DND-41 (cell line): ENCODE results near the gene SELENON.

Experiments
- ATAC-seq: fragments of 200-7000 bp; cut with Tn5 transposase; 3 replicates; pipeline ENCODE4 v1.9.1; 2021; ENCODE audit warnings: low read depth; ENCODE audit not compliant: insufficient read depth
- DNase-seq: peaks from one replicate; pipeline ENCODE4 v3.0.0-alpha.2; 2020
- H2AFZ ChIP-seq: 2 replicates; pipeline ENCODE4 v1.6.0; 2012; ENCODE audit warnings: low read depth, low read length
- H3K27ac ChIP-seq: 2 replicates; pipeline ENCODE4 v1.5.1; 2012; ENCODE audit warnings: low read length, inconsistent platforms
- H3K27me3 ChIP-seq: fragments of 200-600 bp; sonication (generic); 2 replicates; pipeline ENCODE4 v1.6.0; 2012; ENCODE audit warnings: low read length, mild to moderate bottlenecking, inconsistent platforms; ENCODE audit not compliant: insufficient read depth, poor library complexity
- H3K36me3 ChIP-seq: 2 replicates; pipeline ENCODE4 v1.5.1; 2012; ENCODE audit warnings: low read length, inconsistent platforms; ENCODE audit not compliant: insufficient read depth
- H3K4me1 ChIP-seq: 2 replicates; pipeline ENCODE4 v1.5.1; 2012; ENCODE audit warnings: mild to moderate bottlenecking, low read length; ENCODE audit not compliant: insufficient read depth
- H3K4me2 ChIP-seq: 2 replicates; pipeline ENCODE4 v1.6.0; 2012; ENCODE audit warnings: mild to moderate bottlenecking, moderate library complexity, low read length, inconsistent platforms; ENCODE audit not compliant: insufficient read depth
- H3K4me3 ChIP-seq, 2 experiments: fragments of 200-600 bp in 1 of 2; shearing (Covaris generic) in 1 of 2; 2 replicates each; pipeline ENCODE4 v1.5.1; 2012 to 2016; ENCODE audit warnings: inconsistent platforms in 2 of 2, low read length in 2 of 2, mild to moderate bottlenecking in 2 of 2, low read depth in 1 of 2, moderate library complexity in 1 of 2
- H3K79me2 ChIP-seq: 2 replicates; pipeline ENCODE4 v1.6.0; 2012; ENCODE audit warnings: low read length, inconsistent platforms; ENCODE audit not compliant: insufficient read depth
- H3K9ac ChIP-seq: 2 replicates; pipeline ENCODE4 v1.6.0; 2012; ENCODE audit warnings: low read depth, mild to moderate bottlenecking, inconsistent platforms, low read length, moderate library complexity
- H3K9me3 ChIP-seq: 2 replicates; pipeline ENCODE4 v1.5.1; 2012; ENCODE audit warnings: low read length, moderate library complexity, mild to moderate bottlenecking, inconsistent platforms; ENCODE audit not compliant: insufficient read depth, severe bottlenecking
- H4K20me1 ChIP-seq: 2 replicates; pipeline ENCODE4 v1.6.0; 2012; ENCODE audit warnings: low read length; ENCODE audit not compliant: insufficient read depth
- EZH2 ChIP-seq: IDR thresholded peaks from 3 replicates; pipeline ENCODE4 v1.6.1; 2012; ENCODE audit warnings: borderline replicate concordance, low read depth, mild to moderate bottlenecking, moderate library complexity, low read length, inconsistent platforms; ENCODE audit not compliant: severe bottlenecking
- TF ChIP-seq, protein P1 (sequence below): IDR thresholded peaks from 2 replicates; pipeline ENCODE4 v1.5.1; 2012; ENCODE audit warnings: borderline replicate concordance, low read length, moderate library complexity, mild to moderate bottlenecking; ENCODE audit not compliant: poor library complexity, severe bottlenecking; ENCODE audit errors: extremely low read depth

SELENON gene

DNA sequence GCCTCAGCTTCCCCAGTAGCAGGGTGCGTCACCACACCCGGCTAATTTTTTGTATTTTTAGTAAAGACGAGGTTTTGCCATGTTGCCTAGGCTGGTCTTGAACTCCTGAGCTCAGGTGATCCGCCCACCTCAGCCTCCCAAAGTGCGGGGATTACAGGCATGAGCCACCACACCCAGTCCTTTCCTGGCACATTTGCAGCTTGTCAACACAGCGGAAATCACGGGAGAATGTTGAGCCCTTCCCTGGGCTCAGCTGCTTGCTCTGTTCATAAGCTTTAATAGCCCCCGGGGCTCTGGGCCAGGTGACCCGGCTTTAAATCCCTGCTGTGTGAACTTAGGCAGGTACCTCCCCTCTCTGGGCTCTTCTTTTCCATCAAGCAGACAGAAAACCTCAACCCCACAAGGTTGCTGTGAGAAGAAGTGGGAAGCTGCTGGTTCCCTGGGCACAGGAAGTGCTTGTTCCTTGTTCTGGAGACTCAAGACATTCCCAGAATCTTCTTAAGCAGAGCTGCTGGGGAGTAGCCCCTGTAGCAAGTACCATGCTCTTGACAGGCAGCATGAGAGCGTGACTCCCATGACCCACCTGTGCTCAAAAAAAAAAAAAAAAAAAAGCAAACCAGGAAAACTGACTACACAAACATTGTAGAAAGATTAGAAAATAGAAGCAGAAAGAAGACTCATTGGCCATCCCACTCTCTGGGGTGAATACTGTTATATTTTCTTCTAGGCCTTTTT lies 14.5 kb upstream of the SELENON start:
- no peak overlapping the region for H3K4me3 ChIP-seq
- H3K4me2 ChIP-seq = no peak overlapping the region
- TF ChIP-seq, protein P1, sequence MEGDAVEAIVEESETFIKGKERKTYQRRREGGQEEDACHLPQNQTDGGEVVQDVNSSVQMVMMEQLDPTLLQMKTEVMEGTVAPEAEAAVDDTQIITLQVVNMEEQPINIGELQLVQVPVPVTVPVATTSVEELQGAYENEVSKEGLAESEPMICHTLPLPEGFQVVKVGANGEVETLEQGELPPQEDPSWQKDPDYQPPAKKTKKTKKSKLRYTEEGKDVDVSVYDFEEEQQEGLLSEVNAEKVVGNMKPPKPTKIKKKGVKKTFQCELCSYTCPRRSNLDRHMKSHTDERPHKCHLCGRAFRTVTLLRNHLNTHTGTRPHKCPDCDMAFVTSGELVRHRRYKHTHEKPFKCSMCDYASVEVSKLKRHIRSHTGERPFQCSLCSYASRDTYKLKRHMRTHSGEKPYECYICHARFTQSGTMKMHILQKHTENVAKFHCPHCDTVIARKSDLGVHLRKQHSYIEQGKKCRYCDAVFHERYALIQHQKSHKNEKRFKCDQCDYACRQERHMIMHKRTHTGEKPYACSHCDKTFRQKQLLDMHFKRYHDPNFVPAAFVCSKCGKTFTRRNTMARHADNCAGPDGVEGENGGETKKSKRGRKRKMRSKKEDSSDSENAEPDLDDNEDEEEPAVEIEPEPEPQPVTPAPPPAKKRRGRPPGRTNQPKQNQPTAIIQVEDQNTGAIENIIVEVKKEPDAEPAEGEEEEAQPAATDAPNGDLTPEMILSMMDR = no peak
- TF ChIP-seq EZH2 = no peak
- H3K36me3 ChIP-seq = no peaks in the 10 kb centered on the region
- DNase-seq (no peak), ATAC-seq (no peak)
- no peak overlapping the region for H2AFZ ChIP-seq
- H3K9ac ChIP-seq = no peak overlapping the region
- no peak overlapping the region for H3K27ac ChIP-seq
- no peaks in the 10 kb centered on the region for H3K4me1 ChIP-seq
- peaks cover 17% of the 10 kb centered on the region; the same call in 1 of the 2 replicates for H4K20me1 ChIP-seq
- no peaks in the 10 kb centered on the region for H3K9me3 ChIP-seq
- no peaks in the 10 kb centered on the region for H3K79me2 ChIP-seq
- peaks cover 34% of the 10 kb centered on the region for H3K27me3 ChIP-seq

DNA sequence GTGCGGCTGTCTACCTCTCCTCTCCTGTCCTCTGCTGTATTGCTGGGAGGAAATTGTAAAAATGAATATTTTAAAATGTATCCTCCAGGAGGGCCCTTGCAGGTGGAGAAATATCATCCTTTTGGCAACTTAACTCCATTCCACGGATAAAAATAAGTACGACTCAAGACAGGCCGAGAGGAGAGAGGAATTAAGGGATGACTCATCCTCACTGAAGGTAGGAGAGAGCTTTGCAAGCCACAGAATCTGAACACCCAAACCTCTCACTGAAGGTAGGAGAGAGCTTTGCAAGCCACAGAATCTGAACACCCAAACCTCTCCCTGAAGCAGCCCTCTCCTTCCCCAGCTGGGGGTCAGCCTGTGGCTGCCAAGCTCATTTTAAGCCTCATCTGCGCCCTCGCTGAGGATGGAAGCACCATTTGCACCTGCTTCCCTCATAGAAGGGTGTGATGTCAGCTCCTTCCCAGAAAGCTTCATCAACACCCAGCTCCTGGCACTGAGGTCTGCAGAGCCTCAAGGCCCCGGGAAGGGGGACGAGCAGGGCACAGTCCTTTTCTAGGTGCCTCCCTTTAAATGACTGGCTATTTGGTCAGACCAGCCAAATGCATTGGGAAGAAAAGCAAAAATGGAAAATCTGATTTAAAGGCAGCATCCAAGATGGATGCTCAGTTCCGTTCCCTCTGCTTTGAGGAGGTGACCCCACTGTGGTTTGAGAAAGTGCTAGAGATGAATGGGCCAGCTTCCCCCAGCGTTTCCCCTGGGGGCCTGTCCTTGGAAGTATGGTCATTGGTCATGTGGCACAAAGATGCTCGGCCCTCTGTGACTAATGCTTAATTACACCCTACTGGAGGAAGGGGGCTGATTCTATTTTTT lies 12.9 kb upstream of the SELENON start:
- Histone ChIP-seq H4K20me1 (peaks cover 8% of the 10 kb centered on the region), H3K36me3 (no peaks in the 10 kb centered on the region), H2AFZ (no peak overlapping the region), H3K79me2 (no peaks in the 10 kb centered on the region), H3K27me3 (peaks cover 42% of the 10 kb centered on the region), H3K9ac (no peak overlapping the region), H3K27ac (no peak overlapping the region), H3K9me3 (no peaks in the 10 kb centered on the region), H3K4me3 (no peak overlapping the region), H3K4me2 (no peak overlapping the region), H3K4me1 (no peaks in the 10 kb centered on the region)
- ATAC-seq = no peak; the same call in 2 of the 3 replicates
- DNase-seq = no peak
- TF ChIP-seq, protein P1 = no peak
- TF ChIP-seq EZH2 = no peak

DNA sequence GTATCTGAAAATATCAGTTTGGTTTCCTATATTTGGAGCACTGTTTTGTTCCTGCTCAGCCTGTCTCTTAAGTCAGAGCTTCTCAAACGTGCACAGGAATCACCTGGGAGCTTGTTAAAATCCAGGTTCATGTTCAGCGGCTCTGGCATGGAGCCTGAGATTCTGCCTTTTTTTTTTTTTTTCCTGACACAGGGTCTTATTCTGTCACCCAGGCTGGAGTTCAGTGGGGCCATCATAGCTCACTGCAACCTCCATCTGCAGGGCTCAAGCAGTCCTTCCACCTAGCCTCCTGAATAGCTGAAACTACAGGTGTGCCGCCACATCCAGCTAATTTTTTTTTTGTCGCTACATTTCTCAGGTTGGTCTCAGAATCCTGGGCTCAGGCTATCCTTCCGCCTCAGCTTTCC lies 12.2 kb upstream of the SELENON start:
- peaks cover 38% of the 10 kb centered on the region for H3K27me3 ChIP-seq
- H3K79me2 ChIP-seq = no peaks in the 10 kb centered on the region

More for the DNA sequence above, 12.2 kb upstream of the SELENON start:
- Histone ChIP-seq H3K9ac (no peak overlapping the region), H2AFZ (no peak overlapping the region), H3K9me3 (no peaks in the 10 kb centered on the region), H4K20me1 (peaks cover 8% of the 10 kb centered on the region), H3K4me3 (no peak overlapping the region), H3K27ac (no peak overlapping the region), H3K36me3 (no peaks in the 10 kb centered on the region), H3K4me2 (no peak overlapping the region), H3K4me1 (no peaks in the 10 kb centered on the region)
- TF ChIP-seq, protein P1 = no peak
- no peak for TF ChIP-seq EZH2
- ATAC-seq (no peak), DNase-seq (no peak)
